BJ (cell line): ENCODE measurements around the gene DDX17. TPM values are rescaled to one million over a fixed set of nuclear protein-coding genes. Genes with fewer than 3 reads are reported as not detected.

Source experiments
- CTCF ChIA-PET: fragments of 350-600 bp; formaldehyde crosslinking; extraction: SDS; loops from one replicate; lab custom pipeline; 2021; ENCODE audit warnings: antibody characterized with exemption, inconsistent platforms; lab: Yijun Ruan, JAX
- POLR2A ChIA-PET: fragments of 300-600 bp; sonication (Branson Sonifier 250); formaldehyde crosslinking; extraction: SDS; loops from one replicate; lab custom pipeline; 2021; ENCODE audit warnings: antibody characterized with exemption; lab: Charles Lee
- DNase-seq: peaks from one replicate; pipeline ENCODE4 v3.0.0-alpha.2; 2011; ENCODE audit warnings: low read depth
- H3K27me3 ChIP-seq: 2 replicates; pipeline ENCODE4 v1.6.0; 2011; ENCODE audit warnings: low read length; ENCODE audit not compliant: control insufficient read depth, insufficient read depth
- H3K36me3 ChIP-seq: 2 replicates; pipeline ENCODE4 v1.5.1; 2011; ENCODE audit warnings: low read length; ENCODE audit not compliant: control insufficient read depth, insufficient read depth
- H3K4me3 ChIP-seq: 2 replicates; pipeline ENCODE4 v1.5.1; 2011; ENCODE audit warnings: low read depth, mild to moderate bottlenecking, control low read depth, low read length
- CTCF ChIP-seq: IDR thresholded peaks from 2 replicates; pipeline ENCODE4 v1.5.1; 2011; ENCODE audit warnings: low read depth, mild to moderate bottlenecking, control low read depth, inconsistent platforms, low read length, moderate library complexity; ENCODE audit not compliant: insufficient read depth
- polyA plus RNA-seq: library from polyadenylated mRNA; depleted of rRNA; stranded (reverse); fragments of >200 nt; gene quantifications from 2 replicates; pipeline ENCODE4 v1.2.3, GENCODE V29; 2011

Gene DDX17
- polyA plus RNA-seq, 1 experiment, result 318 TPM

DNA sequence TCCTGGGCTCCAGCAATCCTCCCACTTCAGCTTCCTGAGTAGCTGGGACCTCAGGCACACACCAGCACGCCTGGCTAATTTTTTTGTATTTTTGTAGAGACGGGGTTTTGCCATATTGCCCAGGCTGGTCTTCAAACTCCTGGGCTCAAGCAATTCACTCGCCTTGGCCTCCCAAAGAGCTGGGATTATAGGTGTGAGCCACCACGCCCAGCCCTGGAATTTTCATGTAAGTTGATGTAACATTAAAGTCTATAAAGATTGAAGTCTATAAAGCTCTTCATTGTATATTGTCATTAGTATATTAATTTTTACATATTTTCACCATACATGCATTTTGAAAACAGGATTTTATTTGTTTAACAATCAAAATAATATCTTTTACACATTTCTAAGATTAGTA is 12.5 kb upstream of the DDX17 start:
- DNase-seq, result no peak

GRCh38 chr22:38513063-38513462 is 7.0 kb upstream of the DDX17 start:
- no peak for TF ChIP-seq CTCF
- POLR2A ChIA-PET, result no interaction called here
- CTCF ChIA-PET, result no interaction called here
- H3K36me3 ChIP-seq, result no peaks in the 10 kb centered on the region
- no peaks in the 10 kb centered on the region for H3K27me3 ChIP-seq
- no peak overlapping the region for H3K4me3 ChIP-seq
- DNase-seq, result no peak

More for the DNA sequence above, 12.5 kb upstream of the DDX17 start:
- H3K36me3 ChIP-seq, result no peaks in the 10 kb centered on the region
- ChIA-PET CTCF (interaction anchor here (0.7 to 1.3 kb wide), 2 partner anchors 8 to 163 kb away, joined by 3 read pairs; partner anchors contain the start of gene TOMM22), POLR2A (no interaction called here)
- no peak for TF ChIP-seq CTCF
- no peaks in the 10 kb centered on the region for H3K27me3 ChIP-seq
- H3K4me3 ChIP-seq, result no peak overlapping the region

DNA sequence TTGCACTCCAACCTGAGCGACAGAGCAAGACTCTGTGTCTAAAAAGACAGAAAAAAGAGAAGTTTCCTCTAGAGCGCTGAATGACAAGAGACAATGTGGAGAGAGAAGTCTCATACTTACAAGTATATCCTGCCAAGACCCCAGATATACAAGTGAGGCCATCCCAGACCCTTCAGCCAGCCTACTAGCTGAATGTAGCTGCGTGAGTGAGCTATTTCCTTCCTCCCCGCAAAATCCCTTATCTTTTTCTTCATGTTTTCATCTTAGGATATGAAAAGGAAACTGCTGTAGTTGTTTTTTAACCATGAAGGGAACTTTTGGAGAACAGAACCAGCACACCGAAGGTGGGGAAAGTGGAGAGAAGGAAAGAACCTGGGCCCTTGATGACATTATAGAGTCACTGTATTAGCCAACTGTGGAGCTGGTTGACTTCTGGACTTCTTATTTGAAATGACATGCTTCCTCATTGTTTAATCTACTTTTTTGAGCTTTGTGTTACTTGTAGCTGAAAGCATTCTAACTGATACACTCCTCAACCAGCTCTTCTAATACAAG is 4.4 kb upstream of the DDX17 start:
- H3K36me3 ChIP-seq, result no peaks in the 10 kb centered on the region
- CTCF ChIA-PET, result interaction anchor here (0.6 to 0.9 kb wide), 4 partner anchors 8 to 1990 kb away, joined by 3 to 4 read pairs (median 3); no protein-coding TSS in a partner anchor
- POLR2A ChIA-PET, result interaction anchor here (0.7 kb wide), 1 partner anchor 78 kb away, joined by 3 read pairs; no protein-coding TSS in a partner anchor
- no peak overlapping the region for H3K4me3 ChIP-seq
- DNase-seq, result no peak
- H3K27me3 ChIP-seq, result no peaks in the 10 kb centered on the region
- TF ChIP-seq CTCF, result no peak

- no peak for TF ChIP-seq CTCF
- POLR2A ChIA-PET, result no interaction called here
- Histone ChIP-seq H3K27me3 (no peaks in the 10 kb centered on the region), H3K4me3 (peak overlapping the region; percentile 91), H3K36me3 (peaks cover 3% of the 10 kb centered on the region)
- no peak for DNase-seq
- CTCF ChIA-PET, result no interaction called here
Measured at GRCh38 chr22:38505541-38506117, 482 bp downstream of the DDX17 start.

- H3K4me3 ChIP-seq, result peak overlapping the region; percentile 91
- H3K27me3 ChIP-seq, result no peaks in the 10 kb centered on the region
- ChIA-PET CTCF (no interaction called here), POLR2A (no interaction called here)
- DNase-seq, result no peak
- peaks cover 5% of the 10 kb centered on the region for H3K36me3 ChIP-seq
- no peak for TF ChIP-seq CTCF
Measured at GRCh38 chr22:38504731-38505540, 1.2 kb downstream of the DDX17 start.
